ENCODE data around the gene SLC27A1.
A peak's percentile ranks its signal among the peaks of the same experiment; 100 is the strongest.
"Not testable (repeated sequence)": the region's sequence is repeated elsewhere in the genome, so short reads cannot be mapped to it uniquely, and the experiment has no call there.

The SLC27A1 gene

GRCh38 chr19:17487284-17488121 is 17.2 kb downstream of the SLC27A1 start:
- DNase-seq (ENCODE audit: low spot score) = no peak

- no peak for DNase-seq (ENCODE audit: low spot score)
Observed at GRCh38 chr19:17488593-17489391, 18.5 kb downstream of the SLC27A1 start.

GRCh38 chr19:17489392-17490030 is 19.2 kb downstream of the SLC27A1 start:
- no peak for DNase-seq (ENCODE audit: low spot score)

GRCh38 chr19:17490411-17490810 is 20.1 kb downstream of the SLC27A1 start:
- no peak for DNase-seq (ENCODE audit: low spot score)

GRCh38 chr19:17491287-17491686 is 21.0 kb downstream of the SLC27A1 start:
- no peak for DNase-seq (ENCODE audit: low spot score)

GRCh38 chr19:17495639-17496296 is 25.4 kb downstream of the SLC27A1 start:
- DNase-seq (ENCODE audit: low spot score) = no peak

- DNase-seq (ENCODE audit: low spot score) = peak; percentile 76
Observed at GRCh38 chr19:17496337-17496997, 26.1 kb downstream of the SLC27A1 start.

- DNase-seq (ENCODE audit: low spot score) = no peak
Observed at GRCh38 chr19:17497149-17497798, 26.9 kb downstream of the SLC27A1 start.

GRCh38 chr19:17499025-17499424 is 28.7 kb downstream of the SLC27A1 start:
- not testable (repeated sequence) for DNase-seq (ENCODE audit: low spot score)

- no peak for DNase-seq (ENCODE audit: low spot score)
Observed at GRCh38 chr19:17499648-17500446, 29.5 kb downstream of the SLC27A1 start.

- DNase-seq (ENCODE audit: low spot score) = no peak
Observed at GRCh38 chr19:17500447-17501198, 30.3 kb downstream of the SLC27A1 start.

GRCh38 chr19:17503240-17503639 is 32.9 kb downstream of the SLC27A1 start:
- DNase-seq (ENCODE audit: low spot score) = no peak

- DNase-seq (ENCODE audit: low spot score) = no peak
Observed at GRCh38 chr19:17504030-17504429, 33.7 kb downstream of the SLC27A1 start.

- no peak for DNase-seq (ENCODE audit: low spot score)
Observed at GRCh38 chr19:17504456-17504855, 34.1 kb downstream of the SLC27A1 start.

GRCh38 chr19:17505223-17505622 is 34.9 kb downstream of the SLC27A1 start:
- DNase-seq (ENCODE audit: low spot score) = no peak

- no peak for DNase-seq (ENCODE audit: low spot score)
Observed at GRCh38 chr19:17506745-17507144, 36.4 kb downstream of the SLC27A1 start.

- DNase-seq (ENCODE audit: low spot score) = not testable (repeated sequence)
Observed at GRCh38 chr19:17508558-17508933, 38.2 kb downstream of the SLC27A1 start.

GRCh38 chr19:17510220-17510993 is 40.1 kb downstream of the SLC27A1 start:
- no peak for DNase-seq (ENCODE audit: low spot score)
